H1 (cell line): ENCODE measurements around the gene SMOC2. TPM values are rescaled to one million over a fixed set of nuclear protein-coding genes. Genes with fewer than 3 reads are reported as not detected.

Experiments used
- CTCF ChIA-PET: fragments of 300-600 bp; sonication (Branson Sonifier 250); formaldehyde crosslinking; loops from one replicate; lab custom pipeline; 2021; ENCODE audit not compliant: partially characterized antibody; lab: Charles Lee
- POLR2A ChIA-PET: fragments of 300-600 bp; sonication (Branson Sonifier 250); formaldehyde crosslinking; loops from one replicate; lab custom pipeline; 2021; ENCODE audit warnings: inconsistent platforms; ENCODE audit not compliant: partially characterized antibody; lab: Charles Lee
- DNase-seq, 2 experiments: peaks; one replicate each; pipeline versions ENCODE4 v3.0.0 to v3.0.0-alpha.2; 2010 to 2022; ENCODE audit warnings: low spot score in 2 of 2, low read depth in 1 of 2, mixed read lengths in 1 of 2
- FAIRE-seq: peaks from 2 replicates; lab custom pipeline; 2011; peaks lifted over from hg19 to GRCh38; lab: Jason Lieb, UNC
- H2AFZ ChIP-seq: 2 replicates; pipeline ENCODE4 v1.8.1; 2012; ENCODE audit warnings: low read length, inconsistent platforms
- H2AK5ac ChIP-seq: 2 replicates; pipeline ENCODE4 v1.6.1; 2013; ENCODE audit warnings: low read depth, low read length
- H2BK120ac ChIP-seq: replicated peaks from 2 replicates; pipeline ENCODE3; 2013; ENCODE audit warnings: low read depth, low read length, inconsistent platforms
- H2BK12ac ChIP-seq: 2 replicates; pipeline ENCODE4 v1.6.1; 2013; ENCODE audit warnings: low read depth, low read length
- H2BK15ac ChIP-seq: 2 replicates; pipeline ENCODE4 v1.6.1; 2013; ENCODE audit warnings: low read length
- H2BK20ac ChIP-seq: 2 replicates; pipeline ENCODE4 v1.6.1; 2013; ENCODE audit warnings: low read length
- H2BK5ac ChIP-seq: 2 replicates; pipeline ENCODE4 v1.6.1; 2013; ENCODE audit warnings: low read depth, low read length
- H3K14ac ChIP-seq: 2 replicates; pipeline ENCODE4 v1.6.1; 2013; ENCODE audit warnings: inconsistent platforms; ENCODE audit not compliant: insufficient read length
- H3K18ac ChIP-seq: 2 replicates; pipeline ENCODE4 v1.6.1; 2013; ENCODE audit warnings: low read length; ENCODE audit errors: extremely low read depth
- H3K23ac ChIP-seq: 2 replicates; pipeline ENCODE4 v1.6.1; 2013; ENCODE audit warnings: inconsistent platforms; ENCODE audit not compliant: insufficient read length
- H3K23me2 ChIP-seq: 2 replicates; pipeline ENCODE4 v1.6.1; 2013; ENCODE audit warnings: low read depth, low read length
- H3K27ac ChIP-seq: 2 replicates; pipeline ENCODE4 v1.6.1; 2011; ENCODE audit warnings: low read depth, low read length, inconsistent platforms
- H3K27me3 ChIP-seq, 4 experiments: replicated peaks in 1 of 4; 1 replicate in 1 of 4; 2 replicates in 3 of 4; pipeline versions ENCODE4 v1.6.1 to v1.8.1; 2011 to 2013; ENCODE audit warnings: low read length in 3 of 4, mild to moderate bottlenecking in 3 of 4, inconsistent platforms in 2 of 4, mixed read lengths in 2 of 4, moderate library complexity in 1 of 4; ENCODE audit not compliant: control insufficient read depth in 3 of 4, insufficient read depth in 3 of 4; ENCODE audit errors: extremely low read depth in 1 of 4
- H3K36me3 ChIP-seq, 4 experiments: 2 replicates each; pipeline versions ENCODE4 v1.6.1 to v1.8.1; 2011 to 2013; ENCODE audit warnings: mild to moderate bottlenecking in 4 of 4, low read length in 3 of 4, moderate library complexity in 2 of 4, control low read depth in 1 of 4, inconsistent platforms in 1 of 4; ENCODE audit not compliant: insufficient read depth in 4 of 4, control insufficient read depth in 2 of 4
- H3K4ac ChIP-seq: replicated peaks from 2 replicates; pipeline ENCODE3; 2013; ENCODE audit warnings: low read length, low read depth, mixed read lengths, inconsistent platforms; ENCODE audit not compliant: insufficient read length
- H3K4me1 ChIP-seq, 4 experiments: replicated peaks in 1 of 4; 1 replicate in 1 of 4; 2 replicates in 3 of 4; pipeline versions ENCODE4 v1.6.1 to v1.8.1; 2011 to 2013; ENCODE audit warnings: low read length in 3 of 4, inconsistent platforms in 2 of 4, mixed read lengths in 1 of 4; ENCODE audit not compliant: insufficient read depth in 4 of 4, control insufficient read depth in 3 of 4
- H3K4me2 ChIP-seq, 2 experiments: 2 replicates each; pipeline versions ENCODE4 v1.6.1 to v1.8.1; 2011 to 2013; ENCODE audit warnings: low read depth in 2 of 2, low read length in 2 of 2, control low read depth in 1 of 2, inconsistent platforms in 1 of 2, mild to moderate bottlenecking in 1 of 2; ENCODE audit not compliant: insufficient read depth in 1 of 2
- H3K4me3 ChIP-seq, 4 experiments: fragments of 200-600, 300-600 bp in 1 of 4; sonication (generic), shearing (Covaris generic), sonication (Bioruptor Twin) in 1 of 4; 2 replicates each; pipeline versions ENCODE4 v1.5.1 to v1.8.1; 2011 to 2016; ENCODE audit warnings: low read length in 4 of 4, low read depth in 3 of 4, control low read depth in 2 of 4, inconsistent platforms in 2 of 4, mild to moderate bottlenecking in 2 of 4, mixed read lengths in 1 of 4, moderate library complexity in 1 of 4; ENCODE audit not compliant: insufficient read depth in 2 of 4; ENCODE audit errors: extremely low read depth in 1 of 4
- H3K56ac ChIP-seq: replicated peaks from 2 replicates; pipeline ENCODE3; 2013; ENCODE audit warnings: low read depth, mild to moderate bottlenecking, mixed read lengths, low read length, inconsistent platforms; ENCODE audit not compliant: insufficient read length
- H3K79me1 ChIP-seq: 2 replicates; pipeline ENCODE4 v1.6.1; 2013; ENCODE audit warnings: low read depth, low read length, control low read depth
- H3K79me2 ChIP-seq, 2 experiments: 2 replicates each; pipeline versions ENCODE4 v1.6.1 to v1.8.1; 2012 to 2013; ENCODE audit warnings: low read length in 2 of 2, mild to moderate bottlenecking in 2 of 2, inconsistent platforms in 1 of 2; ENCODE audit not compliant: insufficient read depth in 2 of 2, control insufficient read depth in 1 of 2
- H3K9ac ChIP-seq, 4 experiments: replicated peaks in 1 of 4; 1 replicate in 1 of 4; 2 replicates in 3 of 4; pipeline versions ENCODE4 v1.6.1 to v1.8.1; 2011 to 2013; ENCODE audit warnings: low read depth in 3 of 4, low read length in 3 of 4, control low read depth in 2 of 4, mild to moderate bottlenecking in 2 of 4, moderate library complexity in 2 of 4, inconsistent platforms in 1 of 4; ENCODE audit errors: extremely low read depth in 1 of 4
- H3K9me3 ChIP-seq, 2 experiments: 2 replicates each; pipeline versions ENCODE4 v1.6.1 to v1.8.1; 2012 to 2013; ENCODE audit warnings: mild to moderate bottlenecking in 2 of 2, moderate library complexity in 2 of 2, control low read depth in 1 of 2, inconsistent platforms in 1 of 2, low read depth in 1 of 2, low read length in 1 of 2, mixed read lengths in 1 of 2; ENCODE audit not compliant: insufficient read depth in 2 of 2
- H4K20me1 ChIP-seq, 2 experiments: replicated peaks in 1 of 2; 2 replicates each; pipeline versions ENCODE3 to v1.8.1; 2011 to 2013; ENCODE audit warnings: inconsistent platforms in 2 of 2, low read length in 2 of 2, mild to moderate bottlenecking in 1 of 2; ENCODE audit not compliant: insufficient read depth in 2 of 2, control insufficient read depth in 1 of 2
- H4K5ac ChIP-seq: 2 replicates; pipeline ENCODE4 v1.6.1; 2013; ENCODE audit warnings: low read length, low read depth, mixed read lengths, inconsistent platforms; ENCODE audit not compliant: insufficient read length
- H4K8ac ChIP-seq: 2 replicates; pipeline ENCODE4 v1.8.0; 2013; ENCODE audit warnings: mild to moderate bottlenecking, moderate library complexity, low read length, inconsistent platforms; ENCODE audit not compliant: insufficient read depth; ENCODE audit errors: extremely low read depth
- H4K91ac ChIP-seq: replicated peaks from 2 replicates; pipeline ENCODE3; 2013; ENCODE audit warnings: low read length, mixed read lengths, inconsistent platforms; ENCODE audit not compliant: insufficient read length
- BCL11A ChIP-seq, 2 experiments: IDR thresholded peaks; one replicate each; pipeline ENCODE4 v1.6.1; 2011; ENCODE audit warnings: low read depth in 2 of 2, low read length in 2 of 2, mild to moderate bottlenecking in 2 of 2
- CBX8 ChIP-seq: fragments of 300-800, 300-1000 bp; sonication (generic); IDR thresholded peaks from 2 replicates; pipeline ENCODE4 v1.7.1; 2016; ENCODE audit warnings: low read depth, low read length, borderline replicate concordance
- CEBPB ChIP-seq: IDR thresholded peaks from 2 replicates; pipeline ENCODE4 v1.6.1; 2012; ENCODE audit warnings: low read depth, low read length
- HDAC6 ChIP-seq: IDR thresholded peaks from one replicate; pipeline ENCODE4 v1.7.1; 2012; ENCODE audit warnings: low read depth, mild to moderate bottlenecking, inconsistent platforms, low read length, moderate library complexity
- KDM5A ChIP-seq: fragments of 200-600 bp; IDR thresholded peaks from 2 replicates; pipeline ENCODE4 v1.7.1; 2012; ENCODE audit warnings: mild to moderate bottlenecking, low read length, inconsistent platforms, mixed read lengths
- NANOG ChIP-seq: IDR thresholded peaks from 2 replicates; pipeline ENCODE4 v1.6.1; 2011; ENCODE audit warnings: low read length, low read depth, mild to moderate bottlenecking, inconsistent platforms; ENCODE audit not compliant: insufficient read depth, poor library complexity, severe bottlenecking
- PHF8 ChIP-seq: fragments of 200-600 bp; sonication (generic); conservative IDR thresholded peaks from 2 replicates; pipeline ENCODE4 v1.7.1; 2012; ENCODE audit warnings: low read depth, mild to moderate bottlenecking, inconsistent platforms, low read length, moderate library complexity
- RFX5 ChIP-seq: IDR thresholded peaks from 2 replicates; pipeline ENCODE4 v1.6.1; 2011; ENCODE audit warnings: low read depth, low read length, improper control_type of control experiment, borderline replicate concordance
- SIN3A ChIP-seq, 2 experiments: IDR thresholded peaks in 1 of 2; conservative IDR thresholded peaks in 1 of 2; 2 replicates each; pipeline ENCODE4 v1.6.1; 2011 to 2012; ENCODE audit warnings: low read length in 2 of 2, improper control_type of control experiment in 1 of 2, low read depth in 1 of 2, mild to moderate bottlenecking in 1 of 2
- SP2 ChIP-seq: IDR thresholded peaks from 2 replicates; pipeline ENCODE4 v1.6.1; 2012; ENCODE audit warnings: mild to moderate bottlenecking, low read length, inconsistent platforms
- TBP ChIP-seq: IDR thresholded peaks from 2 replicates; pipeline ENCODE4 v1.6.1; 2011; ENCODE audit warnings: low read depth, low read length, improper control_type of control experiment
- YY1 ChIP-seq: IDR thresholded peaks from 2 replicates; pipeline ENCODE4 v1.6.1; 2011; ENCODE audit warnings: low read depth, mild to moderate bottlenecking, low read length
- WGBS, 2 experiments: shearing (Covaris generic) in 1 of 2; methylation state at CpG; one replicate each; pipeline versions ENCODE4 v1.1.6 to v1.1.7; 2013 to 2015; ENCODE audit warnings: low lambda C conversion rate in 2 of 2, mixed read lengths in 2 of 2, inconsistent platforms in 1 of 2, low coverage in 1 of 2, missing lambda C conversion rate in 1 of 2; ENCODE audit not compliant: insufficient replicate concordance in 2 of 2, insufficient coverage in 1 of 2, insufficient read length in 1 of 2; ENCODE audit errors: extremely low coverage in 1 of 2, missing lambda C conversion rate in 1 of 2; 5-methylcytosine and 5-hydroxymethylcytosine counted together
- polyA plus RNA-seq, 7 experiments: library from polyadenylated mRNA; depleted of rRNA in 3 of 7; stranded (reverse) in 5 of 7; unstranded in 2 of 7; fragments of >200 nt in 5 of 7; fragments of 200-250 nt in 2 of 7; gene quantifications; 1 replicate in 5 of 7; 2 replicates in 1 of 7; 4 replicates in 1 of 7; pipeline versions ENCODE4 v1.2.1 to v1.2.3, GENCODE V29; 2011 to 2013; ENCODE audit warnings: missing spikeins in 2 of 7, mixed read lengths in 2 of 7
- total RNA-seq: library from RNA; stranded (reverse); fragmentation: NEBNext Ultra II Directional; extraction: Animal tissue kit (Norgen Biotek cat#: 25700); gene quantifications from 2 replicates; pipeline ENCODE4 v1.2.1, GENCODE V29; 2021
- TF ChIP-seq, protein P1 (sequence below): IDR thresholded peaks from 2 replicates; pipeline ENCODE4 v1.6.1; 2011; ENCODE audit warnings: low read depth, mild to moderate bottlenecking, low read length; ENCODE audit not compliant: insufficient read depth

Gene SMOC2
- total and polyA plus RNA-seq, 2 of the 8 experiments (the other 6 are each of a cell fraction or from before 2014, with no cell fraction given) = 7.7 to 8.5 TPM

DNA sequence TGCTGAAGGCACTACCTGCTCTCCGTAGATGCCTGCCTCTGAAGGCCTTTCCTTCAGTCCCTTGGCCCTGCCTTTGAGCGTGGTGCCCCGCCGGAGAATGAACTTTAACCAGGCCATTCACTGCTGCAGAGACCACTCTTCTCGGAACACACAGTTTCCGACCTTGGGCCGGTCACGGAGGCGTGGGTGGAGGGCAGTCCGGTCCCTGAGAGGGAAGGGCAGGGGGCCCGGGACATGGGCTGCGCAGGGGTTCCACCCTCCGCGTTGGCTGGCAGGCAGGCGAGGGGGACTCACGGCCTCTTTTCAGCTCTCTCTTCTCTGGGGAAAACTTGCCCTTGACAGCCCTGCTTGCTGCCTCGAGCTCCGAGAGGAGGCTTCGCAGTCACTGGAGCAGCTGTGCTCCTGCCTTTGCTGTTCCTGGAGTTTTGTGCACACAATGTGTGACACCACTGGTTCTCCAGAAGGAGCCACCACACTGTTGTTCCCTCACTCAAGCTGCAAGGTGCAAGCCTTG, 187.8 kb downstream of the SMOC2 start:
- Histone ChIP-seq H3K4ac (peak overlapping the region; percentile 75), H3K79me1 (no peaks in the 10 kb centered on the region), H4K20me1 (peaks cover 0 to 4% of the 10 kb centered on the region in 2 experiments), H3K23ac (no peak overlapping the region), H3K18ac (no peak overlapping the region), H2BK5ac (no peak overlapping the region), H2BK120ac (no peak overlapping the region), H2AK5ac (no peak overlapping the region), H2BK12ac (peak overlapping the region; percentile 17; the same call in 1 of the 2 replicates), H3K79me2 (no peaks in the 10 kb centered on the region), H3K9me3 (no peaks in the 10 kb centered on the region), H2BK15ac (0 out of 2 replicates have a peak overlapping the region, but pooled peaks have one; percentile 46), H2BK20ac (no peak overlapping the region), H4K91ac (peak overlapping the region; percentile 35), H4K8ac (no peak overlapping the region), H3K27ac (no peak overlapping the region), H3K27me3 (no peaks in the 10 kb centered on the region; a peak in 2 of 7 replicates), H3K23me2 (peaks cover 4% of the 10 kb centered on the region), H3K56ac (no peak overlapping the region), H3K9ac (no peak overlapping the region), H2AFZ (no peak overlapping the region), H3K14ac (no peak overlapping the region), H3K4me2 (no peak overlapping the region), H3K36me3 (no peaks in the 10 kb centered on the region), H3K4me1 (peaks cover 0 to 4% (median 0%) of the 10 kb centered on the region in 4 experiments; a peak in 4 of 7 replicates), H4K5ac (peak overlapping the region; percentile 16), H3K4me3 (no peak overlapping the region)
- DNase-seq (no peak), FAIRE-seq (no peak)
- ChIA-PET POLR2A (no interaction called here), CTCF (interaction anchor here (2.2 kb wide), 1 partner anchor 15 kb away, joined by 5 read pairs; no protein-coding TSS in a partner anchor)
- TF ChIP-seq SIN3A (conservative IDR thresholded peaks at IDR 0.05 in 1 of 2, IDR thresholded peaks at IDR 0.05 in 1 of 2; ENCODE audit: low read depth in 1 of 2, low read length in 2 of 2) (no peak), NANOG (no peak), CEBPB (no peak), PHF8 (no peak), TBP (no peak), RFX5 (no peak), HDAC6 (no peak), CBX8 (no peak), SP2 (no peak), BCL11A (IDR thresholded peaks at IDR 0.05; ENCODE audit: low read depth in 2 of 2, low read length in 2 of 2) (no peak), KDM5A (no peak), YY1 (no peak)
- TF ChIP-seq, protein P1, sequence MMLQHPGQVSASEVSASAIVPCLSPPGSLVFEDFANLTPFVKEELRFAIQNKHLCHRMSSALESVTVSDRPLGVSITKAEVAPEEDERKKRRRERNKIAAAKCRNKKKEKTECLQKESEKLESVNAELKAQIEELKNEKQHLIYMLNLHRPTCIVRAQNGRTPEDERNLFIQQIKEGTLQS = no peak
- 90% methylated on average over 14 of the region's 19 CpGs; no CpG with 5 or more reads in 1 of the 2 experiments for WGBS, 2 experiments
